Endothelial cell of hepatic sinusoid (primary cell): ENCODE measurements around the gene MTMR10.

ENCODE experiments used
- in situ Hi-C: cut with HindIII; loops from 2 replicates; pipeline ENCODE4 v1.10.0; 2017; ENCODE audit warnings: low sequenced_read_pairs

The MTMR10 gene, protein sequence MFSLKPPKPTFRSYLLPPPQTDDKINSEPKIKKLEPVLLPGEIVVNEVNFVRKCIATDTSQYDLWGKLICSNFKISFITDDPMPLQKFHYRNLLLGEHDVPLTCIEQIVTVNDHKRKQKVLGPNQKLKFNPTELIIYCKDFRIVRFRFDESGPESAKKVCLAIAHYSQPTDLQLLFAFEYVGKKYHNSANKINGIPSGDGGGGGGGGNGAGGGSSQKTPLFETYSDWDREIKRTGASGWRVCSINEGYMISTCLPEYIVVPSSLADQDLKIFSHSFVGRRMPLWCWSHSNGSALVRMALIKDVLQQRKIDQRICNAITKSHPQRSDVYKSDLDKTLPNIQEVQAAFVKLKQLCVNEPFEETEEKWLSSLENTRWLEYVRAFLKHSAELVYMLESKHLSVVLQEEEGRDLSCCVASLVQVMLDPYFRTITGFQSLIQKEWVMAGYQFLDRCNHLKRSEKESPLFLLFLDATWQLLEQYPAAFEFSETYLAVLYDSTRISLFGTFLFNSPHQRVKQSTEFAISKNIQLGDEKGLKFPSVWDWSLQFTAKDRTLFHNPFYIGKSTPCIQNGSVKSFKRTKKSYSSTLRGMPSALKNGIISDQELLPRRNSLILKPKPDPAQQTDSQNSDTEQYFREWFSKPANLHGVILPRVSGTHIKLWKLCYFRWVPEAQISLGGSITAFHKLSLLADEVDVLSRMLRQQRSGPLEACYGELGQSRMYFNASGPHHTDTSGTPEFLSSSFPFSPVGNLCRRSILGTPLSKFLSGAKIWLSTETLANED

DNA sequence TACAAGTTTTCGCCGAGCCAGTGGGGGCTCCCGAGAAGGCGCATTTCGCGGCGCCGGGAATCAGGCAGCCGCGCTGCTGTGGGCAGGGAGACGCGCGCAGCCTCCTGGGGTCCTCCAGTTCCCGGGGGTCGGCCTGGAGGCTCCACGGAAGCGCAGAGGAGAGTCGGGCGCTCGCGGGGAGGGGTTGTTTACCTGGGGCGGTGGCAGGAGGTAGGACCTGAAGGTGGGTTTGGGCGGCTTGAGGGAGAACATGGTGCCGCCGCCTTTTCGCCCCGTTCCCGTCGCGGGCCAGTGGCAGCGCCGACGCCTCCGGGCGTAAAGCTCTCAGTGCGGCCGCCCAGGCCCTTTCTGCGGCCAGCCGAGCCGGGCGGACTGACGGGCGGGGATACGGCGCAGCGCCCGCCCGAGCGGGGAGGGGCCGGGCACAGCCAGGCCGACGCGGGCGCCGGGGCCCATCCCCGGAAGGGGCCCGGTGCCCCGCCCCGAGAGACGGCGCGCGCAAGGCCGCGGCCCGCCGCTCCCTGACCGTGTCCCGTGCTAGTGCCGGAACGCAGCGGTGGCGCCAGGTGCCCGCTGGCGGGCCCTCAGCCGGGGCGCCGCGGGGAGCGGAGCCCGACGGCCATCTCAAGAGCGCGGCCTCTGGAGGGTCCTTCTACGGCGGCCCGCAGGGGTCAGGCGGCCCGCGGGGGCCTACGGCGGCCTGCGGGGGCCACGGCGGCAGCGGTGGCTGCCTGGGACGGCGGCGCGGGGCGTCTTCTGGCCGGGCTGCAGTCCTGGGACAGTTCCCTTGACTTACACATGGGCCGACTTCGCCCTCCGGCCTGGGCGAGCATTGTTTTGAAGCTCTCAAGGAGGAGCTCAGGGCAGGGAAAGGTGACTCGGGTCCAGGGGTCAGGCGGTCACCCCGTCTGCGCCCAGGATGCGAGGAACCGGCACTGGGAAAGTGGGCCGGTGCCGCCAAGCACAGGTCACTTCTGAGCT lies at the start of gene MTMR10:
Gene MTMR10, minus strand, starts transcription at position 374 of the 981 bp plus-strand sequence. Its CDS starts 122 bp downstream, at position 252.
- in situ Hi-C loops, result no loop called here

DNA sequence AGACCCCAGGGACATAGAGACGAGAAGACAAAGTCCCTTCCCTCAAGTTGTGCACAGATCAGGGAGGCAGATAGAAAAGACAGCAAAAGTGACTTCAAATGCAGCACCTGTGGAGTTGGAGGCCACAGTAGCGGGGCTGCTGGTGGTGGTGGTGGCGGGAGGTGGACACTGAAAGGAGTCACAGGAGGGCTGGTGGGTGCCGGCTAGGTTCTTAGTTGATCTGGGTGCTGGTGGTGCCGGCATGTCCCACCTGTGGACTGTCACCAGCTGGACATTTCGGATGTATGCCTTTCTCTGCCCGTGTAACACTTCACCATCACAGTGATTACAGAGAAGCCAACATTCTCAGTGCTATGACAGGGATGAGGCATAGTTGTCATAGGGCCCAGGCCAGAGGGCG lies 49.2 kb upstream of the MTMR10 start:
- in situ Hi-C loops, result no loop called here

DNA sequence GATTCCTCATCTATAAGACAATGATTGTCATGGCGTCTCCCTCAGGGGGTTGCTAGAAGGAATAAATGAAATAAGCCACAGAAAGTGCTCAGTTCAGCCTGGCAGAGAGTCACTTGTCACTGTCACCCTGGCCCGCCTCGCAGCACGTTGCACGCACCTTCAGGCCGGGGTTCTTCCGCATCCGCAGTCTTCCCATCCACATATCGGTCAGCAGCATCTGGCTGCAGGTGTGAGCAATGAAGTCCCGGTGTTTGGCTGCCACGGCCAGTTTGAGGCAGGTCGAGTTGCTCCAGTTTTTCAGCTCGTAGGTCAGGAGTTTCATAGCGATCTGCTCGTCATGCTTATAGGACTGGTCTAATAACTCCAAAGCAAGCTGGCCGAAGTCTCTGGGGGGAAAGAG lies 48.5 kb upstream of the MTMR10 start:
- in situ Hi-C loops, result no loop called here

DNA sequence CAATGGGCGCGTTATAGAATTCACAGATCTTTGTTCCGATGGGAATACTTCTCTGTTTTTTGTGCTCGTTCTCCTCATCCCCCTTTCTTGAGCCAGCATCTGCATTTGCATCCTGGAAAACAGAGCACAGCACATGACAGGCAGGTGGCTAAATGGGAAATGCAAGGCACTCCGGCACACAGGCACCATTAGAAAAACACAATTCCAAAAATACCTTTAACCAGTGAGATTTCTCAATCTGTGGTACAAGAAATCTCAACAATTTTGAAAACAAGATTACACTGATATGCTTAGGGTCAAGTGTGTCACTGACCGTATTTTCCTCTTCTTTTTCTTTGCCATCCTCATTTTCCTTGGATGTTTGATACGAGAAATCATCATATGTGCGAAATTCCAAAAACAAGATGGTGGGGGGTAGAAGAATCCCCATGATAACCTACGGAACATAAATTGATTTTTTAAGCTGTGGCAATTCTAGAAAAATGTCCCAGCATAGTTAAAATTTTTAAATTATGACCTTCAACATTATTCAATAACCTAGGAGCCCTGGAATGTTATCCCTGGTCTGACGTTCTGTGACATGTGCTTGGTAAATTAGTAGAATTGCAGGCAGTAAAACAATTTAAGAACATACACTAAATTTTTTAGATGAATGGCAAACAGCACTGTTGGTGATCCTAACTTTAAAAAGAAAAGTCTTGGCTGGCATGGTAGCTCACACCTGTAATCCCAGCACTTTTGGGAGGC lies 46.5 kb upstream of the MTMR10 start:
- in situ Hi-C loops, result no loop called here

DNA sequence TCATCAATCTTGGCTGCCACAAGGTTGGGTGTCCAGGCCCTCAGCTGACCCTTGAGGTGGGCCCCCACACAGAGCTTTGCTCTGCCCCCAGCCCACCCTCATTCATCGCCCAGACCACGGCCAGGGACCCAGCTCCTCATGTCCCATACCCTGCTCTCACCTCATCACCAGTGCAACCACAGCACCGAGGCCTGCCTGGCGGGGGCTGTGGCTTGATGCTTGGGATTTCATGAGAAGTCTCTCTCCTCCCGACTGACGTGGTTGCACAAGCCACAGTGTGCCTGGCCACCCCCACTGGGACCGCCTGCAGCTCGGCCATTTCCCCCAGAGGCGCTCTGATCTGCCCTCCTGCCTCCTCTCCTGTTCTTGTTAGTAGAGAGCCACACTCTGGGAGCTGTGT lies 45.4 kb upstream of the MTMR10 start:
- in situ Hi-C loops, result no loop called here

DNA sequence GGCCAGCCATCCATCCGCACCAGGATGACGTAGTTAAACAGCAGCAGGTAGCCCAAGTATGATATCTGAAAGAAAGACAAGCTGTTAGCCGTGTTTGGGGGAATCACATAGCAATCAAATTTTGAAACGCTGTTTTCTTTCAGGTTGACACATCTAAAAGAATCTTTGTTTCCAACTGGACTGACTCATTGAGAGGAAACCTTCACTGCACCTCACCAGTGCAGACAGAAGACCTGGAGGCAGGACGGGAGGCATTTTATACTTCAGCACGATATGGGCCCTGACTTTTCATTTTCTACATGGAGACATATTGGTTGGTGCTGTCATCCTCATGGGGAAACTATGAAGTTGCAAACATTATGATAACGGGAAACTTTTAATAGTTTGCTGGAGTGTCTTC lies 44.2 kb upstream of the MTMR10 start:
- in situ Hi-C loops, result no loop called here

DNA sequence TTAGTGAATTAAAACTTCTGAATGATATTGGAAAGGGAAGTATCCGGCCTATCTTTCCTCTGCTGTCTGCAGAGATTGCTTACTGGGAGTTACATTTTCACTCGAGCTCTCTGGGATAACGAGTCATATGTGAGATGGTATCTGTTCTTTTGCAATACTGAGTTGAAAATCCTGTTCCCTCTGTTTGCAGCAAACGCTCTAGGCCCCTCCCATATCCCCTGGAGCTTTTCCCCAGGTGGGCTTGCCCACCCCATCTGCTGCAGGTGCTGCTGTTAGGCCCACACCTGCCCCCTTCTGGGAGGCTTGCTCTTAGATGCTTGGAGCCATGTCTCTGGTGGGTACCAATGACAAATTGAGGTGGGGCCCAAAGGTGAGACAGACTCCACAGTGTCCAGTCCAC lies 42.7 kb upstream of the MTMR10 start:
- in situ Hi-C loops, result no loop called here

DNA sequence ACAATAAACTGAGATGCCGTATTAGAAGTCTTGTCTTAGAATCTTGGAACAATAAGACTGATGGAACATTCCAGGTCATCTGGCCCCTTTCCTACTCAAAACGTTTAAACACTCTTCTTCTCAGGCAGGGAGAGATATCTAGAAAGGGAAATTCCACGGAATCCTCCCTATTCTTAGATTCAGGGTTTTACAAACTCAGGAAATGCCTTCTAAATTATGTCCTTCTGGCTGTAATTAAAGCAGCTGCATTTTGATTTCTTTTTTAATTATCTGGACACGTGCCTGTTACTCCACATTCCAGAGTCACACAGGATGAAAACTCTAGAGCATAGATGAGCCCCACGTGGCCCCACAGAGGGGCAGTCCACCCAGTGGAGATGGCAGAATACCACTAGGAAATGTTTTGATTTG lies 41.5 kb upstream of the MTMR10 start:
- in situ Hi-C loops, result no loop called here

DNA sequence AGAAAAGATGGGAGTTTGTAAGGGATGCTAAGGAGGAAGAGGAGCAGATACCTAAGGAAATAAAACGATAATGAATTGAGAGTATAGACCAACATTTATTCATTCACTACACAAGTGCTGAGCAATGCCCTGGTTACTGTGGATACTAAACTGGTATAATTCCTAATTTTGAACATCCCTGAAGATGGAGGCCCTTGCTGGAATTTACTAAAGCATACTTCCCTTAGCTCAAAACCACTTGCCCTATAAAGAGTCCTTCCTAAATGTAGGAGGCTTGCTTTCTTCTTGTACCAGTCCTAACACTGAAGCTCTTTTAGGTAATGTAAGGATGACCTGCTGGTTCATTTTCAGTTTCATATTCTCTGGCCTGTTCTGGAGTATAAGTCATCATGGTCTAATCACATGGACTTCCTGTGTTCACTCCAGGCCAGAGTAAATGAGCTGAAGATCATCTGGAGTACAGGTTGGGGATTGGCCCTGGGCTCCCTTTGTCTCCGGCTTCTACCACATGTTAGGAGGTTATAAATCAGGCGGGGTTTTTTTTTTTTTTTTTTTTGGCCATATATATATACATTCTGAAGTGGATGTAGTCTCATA lies 40.1 kb upstream of the MTMR10 start:
- in situ Hi-C loops, result no loop called here

DNA sequence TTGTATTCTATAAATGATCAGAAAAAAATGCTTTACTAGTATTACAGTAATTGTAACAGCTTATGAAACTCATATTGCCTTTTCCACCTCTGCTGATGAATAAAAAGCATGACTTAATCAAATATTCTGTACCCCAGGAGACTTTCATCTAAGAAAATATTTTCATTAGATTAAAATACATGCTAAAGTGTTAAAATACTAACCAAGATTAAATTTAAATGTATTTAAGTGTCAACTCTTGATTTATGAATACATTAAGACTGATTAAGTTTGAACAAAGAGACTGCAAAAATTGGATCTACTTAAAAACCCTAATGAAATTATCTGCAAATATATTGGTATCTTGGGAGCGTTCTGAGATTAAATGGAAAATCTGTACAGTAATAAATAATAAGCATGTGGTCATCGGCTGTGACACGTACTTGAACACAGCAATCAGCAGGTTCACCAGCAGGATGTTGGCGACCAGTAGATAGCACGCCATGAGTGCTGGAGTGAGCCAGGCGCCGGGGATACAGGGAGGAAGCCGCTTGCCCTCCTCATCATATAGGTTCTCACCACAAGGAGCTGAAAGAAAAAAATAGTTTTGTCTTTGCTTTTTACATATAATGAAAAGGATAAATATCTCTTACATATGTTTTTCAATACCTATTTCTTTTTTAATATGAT lies 36.6 kb upstream of the MTMR10 start:
- in situ Hi-C loops, result no loop called here

DNA sequence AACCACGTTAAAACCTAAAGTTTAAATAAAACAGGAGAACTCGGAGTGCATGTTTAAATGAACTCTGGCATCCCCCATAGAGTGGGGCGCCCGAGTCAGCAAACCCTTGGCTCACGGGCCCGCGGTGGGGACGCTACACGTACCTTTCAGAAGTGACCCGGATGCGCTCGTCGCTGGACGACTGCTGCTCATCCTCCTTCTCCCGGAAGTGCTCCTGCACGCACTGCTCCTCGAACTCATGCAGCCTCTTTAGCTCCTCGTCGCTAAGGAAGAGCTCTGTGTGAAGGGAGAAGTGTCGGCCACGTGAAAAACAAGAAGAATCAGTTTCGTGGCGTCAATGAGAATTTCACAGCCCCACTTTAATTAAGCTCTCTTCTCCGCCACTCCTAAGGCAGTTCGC lies 34.6 kb upstream of the MTMR10 start:
- in situ Hi-C loops, result no loop called here

DNA sequence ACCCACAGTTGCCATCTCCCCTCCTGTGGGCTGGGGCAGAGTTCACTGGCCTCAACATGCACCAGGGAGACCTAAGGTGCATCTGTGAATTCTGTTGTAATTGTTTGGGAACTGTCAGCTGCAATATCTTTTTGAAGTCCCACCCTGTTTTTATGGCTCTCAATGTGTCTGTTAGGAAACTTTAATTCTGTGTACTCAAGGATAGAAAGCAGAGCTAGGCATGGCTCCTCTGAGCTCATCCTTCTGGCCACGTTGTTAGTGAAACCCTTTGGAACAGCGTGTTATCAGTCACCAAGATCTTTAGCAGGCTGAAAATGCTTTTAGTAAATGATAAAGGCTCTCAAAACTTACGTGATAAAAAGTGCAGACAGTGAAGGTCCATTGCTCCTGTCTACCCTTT lies 33.6 kb upstream of the MTMR10 start:
- in situ Hi-C loops, result loop anchor here (5.0 kb wide), 1 partner anchor 87 kb away; no protein-coding TSS in a partner anchor

DNA sequence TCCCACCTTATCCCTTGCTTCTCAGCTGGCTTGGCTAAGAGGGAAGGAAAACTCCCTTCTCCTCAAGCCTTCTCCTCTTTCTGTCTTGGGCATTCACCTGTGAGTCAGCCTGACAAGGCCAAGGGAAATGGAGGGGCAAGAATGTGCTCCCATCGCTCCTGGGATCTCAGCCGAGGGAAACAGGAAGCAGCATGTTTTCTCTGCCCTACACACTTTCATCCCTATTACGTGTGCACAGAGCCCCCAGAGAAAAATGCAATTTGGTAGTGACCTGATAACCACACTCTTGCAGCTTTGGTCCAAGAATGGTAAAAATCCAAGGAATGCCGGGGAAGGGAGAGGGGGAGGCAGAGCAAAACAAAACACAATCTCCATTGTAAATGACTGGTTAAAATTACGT lies 32.9 kb upstream of the MTMR10 start:
- in situ Hi-C loops, result loop anchor here (5.0 kb wide), 1 partner anchor 88 kb away; no protein-coding TSS in a partner anchor

DNA sequence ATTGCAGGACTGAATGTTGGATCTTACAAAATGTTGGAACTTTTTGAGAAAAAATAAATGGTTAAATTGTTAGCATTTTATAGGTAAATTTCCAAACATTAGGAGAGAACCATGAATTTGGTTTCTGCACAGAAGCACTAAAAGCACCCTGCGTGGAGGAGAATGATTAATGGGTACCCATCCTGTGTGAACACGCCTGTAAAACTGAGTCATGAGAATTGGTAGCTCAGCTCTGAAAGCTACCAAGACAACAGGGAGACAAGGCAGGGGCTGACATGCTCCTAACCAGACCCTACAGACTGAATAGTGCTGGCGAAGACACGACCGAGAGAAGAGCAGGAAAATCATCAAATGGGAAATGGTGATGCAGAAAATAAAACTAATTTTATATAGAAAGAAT lies 32.4 kb upstream of the MTMR10 start:
- in situ Hi-C loops, result loop anchor here (5.0 kb wide), 1 partner anchor 88 kb away; no protein-coding TSS in a partner anchor

DNA sequence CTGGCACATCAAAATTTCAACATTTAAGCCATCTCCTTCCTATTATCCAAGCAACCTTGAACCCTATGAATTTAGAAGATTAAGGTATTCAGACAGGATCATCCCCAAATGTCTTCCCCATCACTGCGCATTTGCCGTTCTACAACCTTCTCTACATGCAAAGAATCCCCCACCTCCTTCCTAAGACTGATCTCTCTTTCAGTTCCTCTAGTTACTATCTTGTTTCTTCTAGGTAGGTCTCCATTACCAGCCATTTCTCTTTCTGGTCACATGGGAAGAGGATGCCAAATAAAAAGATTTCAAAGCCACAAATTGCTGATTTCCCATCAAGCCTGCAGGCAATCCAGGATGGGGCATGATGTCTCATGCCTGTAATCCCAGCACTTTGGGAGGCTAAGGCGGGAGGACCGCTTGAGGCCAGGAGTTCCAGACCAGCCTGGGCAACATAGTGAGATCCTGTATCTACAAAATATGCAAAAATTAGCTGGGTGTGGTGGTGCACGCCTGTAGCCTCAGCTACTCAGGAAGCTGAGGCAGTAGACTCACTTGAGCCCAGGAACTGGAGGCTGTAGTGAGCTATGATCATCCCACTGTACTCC lies 29.7 kb upstream of the MTMR10 start:
- in situ Hi-C loops, result loop anchor here (5.0 kb wide), 1 partner anchor 91 kb away; no protein-coding TSS in a partner anchor

DNA sequence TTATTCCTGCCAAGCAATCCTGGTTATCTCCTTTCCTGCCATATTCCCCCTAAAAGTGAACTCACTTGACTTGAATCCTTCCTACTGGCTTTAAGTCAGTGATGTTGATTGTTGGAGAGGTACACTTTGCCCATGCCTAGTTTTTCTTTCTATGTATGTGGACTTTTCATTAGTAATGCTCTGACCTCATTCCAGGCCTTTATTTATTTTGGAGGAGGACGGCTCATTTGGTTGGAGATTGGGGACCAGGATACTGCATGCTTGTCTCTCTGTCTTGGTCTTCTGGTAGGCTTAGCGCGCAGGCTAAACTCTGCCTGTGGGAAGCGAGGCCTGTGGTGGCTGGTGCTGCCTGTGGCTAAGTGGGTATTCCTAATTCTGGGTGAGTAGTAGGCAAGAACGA lies 29.1 kb upstream of the MTMR10 start:
- in situ Hi-C loops, result loop anchor here (5.0 kb wide), 1 partner anchor 92 kb away; no protein-coding TSS in a partner anchor

DNA sequence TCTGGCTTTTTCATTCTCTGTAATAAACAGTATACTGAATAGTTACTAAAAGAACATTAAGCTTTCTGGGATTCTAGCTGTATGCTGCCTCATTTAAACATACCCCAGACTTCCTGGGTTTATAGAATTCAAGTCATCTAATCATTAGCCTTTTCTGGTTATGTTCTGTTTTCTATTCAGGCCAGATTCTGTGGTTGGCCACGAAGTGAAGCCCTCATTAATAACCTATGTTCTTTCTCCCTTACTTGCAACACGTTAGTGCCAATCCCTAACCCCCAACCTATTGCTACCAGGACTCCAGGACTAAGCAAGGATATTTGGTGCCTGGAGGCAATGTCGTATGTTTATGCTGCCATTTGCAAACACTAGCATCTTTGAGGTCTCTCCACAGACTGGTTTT lies 28.6 kb upstream of the MTMR10 start:
- in situ Hi-C loops, result loop anchor here (5.0 kb wide), 1 partner anchor 92 kb away; no protein-coding TSS in a partner anchor

DNA sequence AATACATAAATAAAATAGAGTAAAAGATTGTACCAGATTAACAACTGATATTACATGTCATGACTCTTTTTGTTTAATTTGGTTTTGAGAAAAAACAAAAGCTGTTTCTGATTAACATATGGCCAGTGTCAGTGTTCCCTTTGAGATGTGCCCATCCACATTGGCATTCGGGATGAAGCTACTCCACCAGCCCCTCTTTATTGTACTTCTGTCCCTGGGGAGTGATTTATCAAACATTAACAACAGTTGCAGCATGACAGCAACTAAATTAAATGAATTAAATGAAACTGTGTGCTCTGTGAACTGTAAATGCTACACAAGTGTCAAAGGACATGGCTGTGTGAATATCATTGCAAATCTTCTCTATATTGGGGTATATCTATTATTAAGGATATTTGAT lies 25.9 kb upstream of the MTMR10 start:
- in situ Hi-C loops, result no loop called here
